HG02973 (cell line): ENCODE results near the gene PEX11G.
"Not testable (repeated sequence)": the region's sequence is repeated elsewhere in the genome, so short reads cannot be mapped to it uniquely, and the experiment has no call there.

ENCODE experiments used
- ATAC-seq: cut with Tn5 transposase; IDR thresholded peaks from one replicate; pipeline ENCODE4 v1.9.1; 2021; ENCODE audit warnings: moderate library complexity; ENCODE audit not compliant: unreplicated experiment

PEX11G gene

DNA sequence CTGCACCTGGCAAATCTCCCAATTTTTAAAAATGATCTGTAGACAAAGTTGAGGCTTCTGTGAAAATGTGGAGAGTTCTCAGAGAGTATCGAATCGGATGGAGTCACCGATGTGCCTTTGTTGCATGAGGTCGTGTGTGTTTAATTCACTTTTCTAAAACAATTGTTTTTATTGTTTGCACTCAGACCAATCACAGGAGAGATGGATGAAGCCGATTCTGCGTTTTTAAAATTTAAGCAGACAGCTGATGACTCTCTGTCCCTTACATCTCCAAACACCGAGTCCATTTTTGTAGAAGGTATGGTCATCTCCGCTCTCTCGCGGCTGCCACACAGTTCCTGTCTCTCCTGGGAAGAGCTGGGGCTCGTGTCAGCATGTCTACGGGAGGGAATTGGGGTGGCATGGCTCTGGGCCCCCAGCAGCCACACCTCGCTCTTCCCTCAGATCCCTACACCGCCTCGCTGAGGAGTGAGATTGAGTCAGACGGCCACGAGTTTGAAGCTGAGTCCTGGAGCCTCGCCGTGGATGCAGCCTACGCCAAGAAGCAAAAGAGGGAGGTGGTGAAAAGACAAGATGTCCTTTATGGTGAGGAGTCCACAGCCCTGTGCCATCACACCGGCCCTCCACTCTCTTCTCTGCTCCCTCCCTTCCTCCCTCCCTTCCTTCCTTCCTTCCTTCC lies 47.2 kb downstream of the PEX11G start:
- no peak for ATAC-seq

DNA sequence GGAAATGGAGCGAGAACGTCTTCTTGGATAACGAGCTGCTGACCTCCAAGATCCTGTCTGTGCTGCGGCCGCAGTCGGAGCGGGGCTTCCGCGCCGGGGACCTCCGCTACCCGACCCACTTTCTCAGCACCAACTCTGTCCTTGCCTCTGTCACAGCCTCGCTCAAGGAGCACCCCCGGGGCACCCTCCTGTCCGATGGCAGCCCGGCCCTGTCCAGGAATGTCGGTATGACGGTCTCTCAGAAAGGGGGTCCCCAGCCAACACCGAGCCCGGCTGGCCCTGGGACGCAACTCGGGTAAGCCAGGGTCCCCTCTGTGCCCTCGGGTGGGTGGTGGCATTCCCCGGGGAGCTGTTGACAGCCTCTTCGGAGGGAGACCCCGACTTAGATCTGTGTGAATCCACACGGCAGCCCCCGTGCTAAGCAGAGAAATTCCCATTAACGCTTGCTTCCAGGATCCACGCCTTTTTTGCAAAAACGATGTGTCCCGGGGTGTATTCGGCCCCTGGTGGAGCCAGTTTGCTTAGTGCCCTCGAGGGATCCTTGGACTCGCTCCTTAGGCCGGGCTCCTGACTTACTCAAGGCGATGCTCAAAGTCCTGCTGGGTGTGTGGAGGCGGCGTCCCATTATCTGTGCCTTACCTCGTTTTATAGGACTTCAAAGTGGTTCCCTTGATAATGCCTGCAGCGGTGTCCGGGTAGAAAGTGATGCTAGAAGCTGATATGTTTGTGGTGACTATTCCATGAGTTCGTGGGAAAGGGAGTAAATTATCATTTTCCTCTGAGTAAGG lies 48.5 kb downstream of the PEX11G start:
- no peak for ATAC-seq

DNA sequence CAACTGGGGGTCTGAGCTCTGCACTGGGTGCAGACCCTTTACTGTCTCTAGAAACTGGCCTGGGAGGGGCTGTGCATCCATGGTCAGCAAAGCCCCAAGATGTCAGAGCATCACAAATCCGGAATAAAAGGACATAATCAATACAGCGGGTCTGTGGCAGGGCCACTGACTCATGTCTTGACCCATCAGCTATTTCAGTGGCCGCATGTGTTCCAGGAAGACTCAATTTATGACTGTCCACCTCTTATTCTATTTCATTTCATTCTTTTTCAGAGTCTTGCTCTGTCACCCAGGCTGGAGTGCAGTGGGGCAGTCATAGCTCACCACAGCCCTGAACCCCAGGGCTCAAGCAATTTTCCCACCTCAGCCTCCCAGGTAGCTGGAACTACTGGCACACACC lies 53.2 kb downstream of the PEX11G start:
- no peak for ATAC-seq

DNA sequence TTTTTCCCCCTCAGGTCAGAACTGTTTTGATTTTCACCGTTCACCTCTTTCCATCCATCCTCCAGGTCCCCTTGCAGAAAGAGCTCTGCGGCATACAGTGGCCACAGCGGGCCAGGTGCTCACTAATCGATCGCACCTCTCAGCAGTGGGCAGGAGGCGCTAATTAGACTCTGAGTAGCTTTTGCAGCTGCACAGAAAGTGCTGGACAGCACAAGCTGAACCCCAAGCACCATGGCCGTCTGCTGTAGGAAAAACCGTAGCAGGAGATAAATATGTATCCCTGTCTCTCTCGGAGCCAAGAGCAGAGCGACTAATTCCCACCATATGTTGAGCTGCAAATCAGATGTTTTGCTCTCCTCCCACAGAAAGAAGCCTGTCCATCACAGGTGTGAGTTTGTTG lies 54.4 kb downstream of the PEX11G start:
- ATAC-seq = no peak

DNA sequence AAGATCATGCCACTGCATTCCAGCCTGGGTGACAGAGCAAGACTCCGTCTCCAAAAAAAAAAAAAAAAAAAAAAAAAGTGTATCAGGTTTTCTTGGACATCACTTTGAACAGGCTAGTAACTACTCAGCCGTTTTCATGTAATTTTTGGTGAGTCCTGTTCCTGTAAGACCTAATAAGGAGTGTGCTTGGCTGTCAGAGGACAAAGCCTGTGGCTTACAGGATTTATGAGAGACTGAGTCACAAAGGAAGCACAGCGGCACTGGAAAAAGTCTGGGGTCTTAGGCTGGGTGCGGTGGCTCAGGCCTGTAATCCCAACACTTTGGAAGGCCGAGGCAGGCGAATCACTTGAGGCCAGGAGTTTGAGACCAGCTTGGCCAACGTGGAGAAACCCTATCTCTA lies 55.4 kb downstream of the PEX11G start:
- not testable (repeated sequence) for ATAC-seq

DNA sequence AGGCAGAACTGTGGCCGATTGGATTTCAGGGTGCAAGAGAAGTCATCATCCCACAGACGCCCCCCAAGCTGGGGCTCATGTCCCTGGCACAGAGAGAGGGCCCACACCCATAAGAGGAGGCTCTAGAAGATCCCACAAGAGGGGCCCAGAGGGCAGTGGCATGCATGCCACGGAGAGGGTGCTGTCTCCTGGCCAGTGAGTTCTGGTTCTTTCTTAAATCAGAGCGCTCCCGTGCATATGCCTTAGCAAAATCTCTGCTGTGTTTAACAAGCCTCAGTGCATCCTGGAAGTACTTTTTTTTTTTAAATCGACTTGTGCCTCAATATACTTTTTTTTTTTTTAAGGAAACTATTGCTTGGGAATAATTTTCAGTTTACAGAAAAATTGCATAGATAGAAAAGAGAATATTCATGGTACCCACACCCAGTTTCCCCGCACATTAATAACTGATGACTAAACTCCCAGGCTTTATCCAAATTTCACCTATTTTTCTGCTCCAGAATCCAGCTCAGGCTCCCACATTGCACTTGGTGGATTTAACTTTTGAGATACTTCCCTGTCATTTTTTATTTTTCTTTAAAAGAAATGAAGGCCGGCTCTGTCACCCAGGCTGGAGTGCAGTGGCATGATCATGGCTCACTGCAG lies 59.1 kb downstream of the PEX11G start:
- no peak for ATAC-seq

DNA sequence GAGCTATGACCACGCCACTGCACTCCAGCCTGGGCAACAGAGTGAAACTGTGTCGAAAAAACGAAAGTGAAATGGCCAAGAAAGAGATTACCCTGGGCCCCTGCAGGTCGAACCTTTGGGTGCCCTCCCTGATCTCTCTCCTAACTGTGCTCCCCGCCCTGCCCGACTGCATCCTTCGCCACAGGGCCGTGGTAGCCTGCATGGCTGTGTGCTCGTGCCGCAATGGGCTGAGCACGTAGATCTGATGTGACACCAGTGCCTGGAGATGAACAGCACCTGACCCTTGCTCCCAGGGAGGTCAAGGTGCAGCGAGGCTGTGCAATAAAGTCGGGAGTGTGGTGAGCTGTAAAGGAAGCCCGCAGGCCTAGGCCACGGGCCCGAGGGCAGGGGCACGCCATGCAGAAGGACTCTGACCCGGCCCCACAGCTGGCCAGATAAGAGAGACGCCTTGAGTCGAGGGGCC lies 60.2 kb downstream of the PEX11G start:
- no peak for ATAC-seq

DNA sequence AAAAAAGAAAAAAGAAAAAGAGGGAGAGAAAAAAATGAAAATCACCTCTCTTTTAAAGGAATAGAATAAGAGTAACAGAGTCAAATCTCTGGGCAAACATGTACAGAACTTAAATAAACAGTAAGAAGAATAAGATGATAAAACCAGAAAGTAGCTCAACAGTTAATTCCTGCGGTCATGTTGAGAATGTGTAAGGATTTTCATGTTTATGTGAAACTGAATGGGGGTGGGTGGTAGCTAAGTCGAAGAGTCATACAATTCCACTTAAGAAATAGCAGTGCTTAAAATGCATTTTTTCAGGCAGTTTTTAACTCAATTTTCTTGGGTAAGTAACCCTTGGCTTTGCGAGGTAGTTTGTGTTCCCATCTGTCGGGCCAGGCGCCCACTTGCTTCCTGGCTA lies 60.9 kb downstream of the PEX11G start:
- ATAC-seq = no peak

DNA sequence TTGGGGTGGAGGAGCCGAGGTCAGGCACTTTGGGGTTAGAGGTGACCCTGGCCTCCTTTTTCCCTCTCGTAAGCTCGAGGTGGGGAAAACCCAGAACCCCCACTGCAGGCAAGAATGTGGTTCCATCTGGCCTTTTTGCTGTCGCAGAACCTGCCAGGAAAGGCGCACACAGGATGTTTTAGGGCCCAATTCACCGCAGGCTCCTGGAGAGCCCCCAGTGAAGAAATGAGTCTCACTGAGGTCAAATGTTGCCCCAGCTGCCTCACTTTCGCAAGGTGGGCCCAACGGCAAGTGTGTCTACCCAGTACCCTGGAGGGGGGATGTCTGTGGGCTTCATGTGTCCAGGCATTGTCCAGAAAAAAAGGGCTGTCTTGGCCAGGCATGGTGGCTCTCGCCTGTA lies 61.8 kb downstream of the PEX11G start:
- no peak for ATAC-seq
